Measurements from ENCODE around the gene SAMHD1. TPM values are rescaled to one million over a fixed set of nuclear protein-coding genes. Genes with fewer than 3 reads are reported as not detected.
"Not testable (repeated sequence)": the region's sequence is repeated elsewhere in the genome, so short reads cannot be mapped to it uniquely, and the experiment has no call there.

SAMHD1 gene
- total RNA-seq, 2 donors from 2014 or later = 24.0 to 35.6 TPM

DNA sequence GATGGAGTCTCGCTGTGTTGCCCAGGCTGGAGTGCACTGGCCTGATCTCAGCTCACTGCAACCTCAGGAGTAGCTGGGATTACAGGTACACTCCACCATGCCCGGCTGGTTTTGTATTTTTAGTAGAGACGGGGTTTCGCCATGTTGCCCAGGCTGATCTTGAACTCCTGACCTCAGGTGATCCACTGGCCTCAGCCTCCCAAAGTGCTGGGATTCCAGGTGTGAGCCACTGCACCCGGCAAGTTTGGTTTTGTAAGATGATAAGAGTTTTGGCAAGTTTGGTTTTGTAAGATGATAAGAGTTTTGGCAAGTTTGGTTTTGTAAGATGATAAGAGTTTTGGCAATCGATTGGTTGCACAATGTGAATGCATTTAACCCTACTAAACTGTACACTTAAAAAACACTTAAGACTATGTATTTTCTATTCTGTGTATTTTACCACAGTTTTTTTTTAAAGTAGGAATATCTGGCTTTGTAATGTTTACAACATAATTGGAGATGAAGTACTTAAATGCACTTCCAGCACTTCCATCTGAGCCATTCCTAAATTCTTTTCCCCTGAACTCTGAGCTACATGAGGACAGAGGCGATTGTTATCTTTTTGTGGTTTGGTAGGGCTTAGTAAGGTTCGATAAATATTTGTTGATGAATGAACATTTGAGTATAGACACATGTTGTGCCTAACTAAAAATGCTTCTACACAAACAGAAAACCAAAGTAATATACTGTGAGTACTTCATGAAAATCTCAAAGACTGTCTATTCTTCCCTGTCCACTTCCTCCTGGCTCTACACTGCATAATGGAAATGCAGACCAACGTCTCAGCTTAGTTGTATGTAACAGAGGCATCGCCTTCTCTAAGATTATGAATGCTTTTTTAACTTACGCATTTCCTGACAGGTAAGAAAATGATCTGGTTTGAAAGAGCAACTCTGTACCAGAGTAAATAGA lies 18.8 kb downstream of the SAMHD1 start:
- no peak overlapping the region for H3K4me3 ChIP-seq
- DNase-seq = no peak
- H3K36me3 ChIP-seq = no peaks in the 10 kb centered on the region
- no peaks in the 10 kb centered on the region for H3K27me3 ChIP-seq
- no peaks in the 10 kb centered on the region for H3K4me1 ChIP-seq
- TF ChIP-seq CTCF (IDR thresholded peaks at IDR 0.05) = no peak
- H3K9me3 ChIP-seq = no peaks in the 10 kb centered on the region
- intact Hi-C loops (cut with DNase I) = no loop called here
- H3K27ac ChIP-seq = no peak overlapping the region
- no peak overlapping the region for H3K9ac ChIP-seq (ENCODE audit: low read depth in 2 of 2, low read length in 2 of 2)

DNA sequence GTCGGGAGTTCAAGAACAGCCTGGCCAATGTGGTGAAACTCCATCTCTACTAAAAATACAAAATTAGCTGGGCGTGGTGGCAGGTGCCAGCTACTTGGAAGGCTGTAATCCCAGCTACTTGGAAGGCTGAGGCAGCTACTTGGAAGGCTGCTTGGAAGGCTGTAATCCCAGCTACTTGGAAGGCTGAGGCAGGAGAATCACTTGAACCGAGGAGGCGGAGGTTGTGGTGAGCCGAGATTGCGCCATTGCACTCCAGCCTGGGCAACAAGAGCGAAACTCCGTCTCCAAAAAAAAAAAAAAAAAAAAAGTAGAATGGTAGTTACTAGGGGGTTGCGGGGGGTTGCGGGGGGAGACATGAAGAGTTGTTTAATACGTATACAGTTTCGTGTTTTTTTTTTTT lies 19.4 kb downstream of the SAMHD1 start:
- H3K4me1 ChIP-seq; H3K27ac ChIP-seq; H3K9ac ChIP-seq (ENCODE audit: low read depth in 2 of 2, low read length in 2 of 2); H3K4me3 ChIP-seq; H3K36me3 ChIP-seq; H3K27me3 ChIP-seq; DNase-seq; H3K9me3 ChIP-seq; intact Hi-C loops (cut with DNase I): not testable (repeated sequence)

DNA sequence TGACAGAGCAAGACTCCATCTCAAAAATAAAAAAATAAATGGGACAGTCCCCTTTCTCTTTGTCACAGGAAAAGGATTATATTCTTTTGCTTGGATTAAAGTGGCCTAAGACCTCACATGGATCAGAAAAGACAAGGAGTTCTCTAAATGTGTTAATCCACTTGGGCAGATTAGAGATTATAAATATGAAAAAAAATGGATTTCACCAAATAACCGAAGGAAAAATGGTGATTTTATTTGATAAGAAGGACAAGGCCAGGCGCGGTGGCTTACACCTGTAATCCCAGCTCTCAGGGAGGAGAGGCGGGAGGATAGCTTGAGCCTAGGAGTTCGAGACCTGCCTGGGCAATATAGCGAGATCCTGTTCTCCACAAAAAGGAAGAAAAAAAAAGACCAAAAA lies 21.8 kb downstream of the SAMHD1 start:
- intact Hi-C loops (cut with DNase I) = no loop called here
- TF ChIP-seq CTCF (IDR thresholded peaks at IDR 0.05) = no peak
- Histone ChIP-seq H3K4me3 (no peak overlapping the region), H3K36me3 (no peaks in the 10 kb centered on the region), H3K27ac (no peak overlapping the region), H3K4me1 (no peaks in the 10 kb centered on the region), H3K9ac (ENCODE audit: low read depth in 2 of 2, low read length in 2 of 2) (no peak overlapping the region), H3K9me3 (no peaks in the 10 kb centered on the region), H3K27me3 (no peaks in the 10 kb centered on the region)
- no peak for DNase-seq

- TF ChIP-seq CTCF (IDR thresholded peaks at IDR 0.05) = no peak
- no peaks in the 10 kb centered on the region for H3K36me3 ChIP-seq
These were observed 22.2 kb downstream of the SAMHD1 start for GRCh38 chr20:36929290-36929689.

GRCh38 chr20:36927704-36928103 lies 23.8 kb downstream of the SAMHD1 start:
- Histone ChIP-seq H3K4me3 (no peak overlapping the region), H3K9me3 (no peaks in the 10 kb centered on the region), H3K27me3 (no peaks in the 10 kb centered on the region), H3K27ac (no peak overlapping the region), H3K36me3 (no peaks in the 10 kb centered on the region), H3K4me1 (no peaks in the 10 kb centered on the region), H3K9ac (ENCODE audit: low read depth in 2 of 2, low read length in 2 of 2) (no peak overlapping the region)
- no peak for TF ChIP-seq CTCF (IDR thresholded peaks at IDR 0.05)
- DNase-seq = no peak
- intact Hi-C loops (cut with DNase I) = no loop called here

More at GRCh38 chr20:36929290-36929689, 22.2 kb downstream of the SAMHD1 start:
- H3K27ac ChIP-seq = no peak overlapping the region
- H3K27me3 ChIP-seq = no peaks in the 10 kb centered on the region
- H3K9me3 ChIP-seq = no peaks in the 10 kb centered on the region
- H3K4me3 ChIP-seq = no peak overlapping the region
- H3K9ac ChIP-seq (ENCODE audit: low read depth in 2 of 2, low read length in 2 of 2) = no peak overlapping the region
- no peaks in the 10 kb centered on the region for H3K4me1 ChIP-seq
- intact Hi-C loops (cut with DNase I) = no loop called here
- no peak for DNase-seq

DNA sequence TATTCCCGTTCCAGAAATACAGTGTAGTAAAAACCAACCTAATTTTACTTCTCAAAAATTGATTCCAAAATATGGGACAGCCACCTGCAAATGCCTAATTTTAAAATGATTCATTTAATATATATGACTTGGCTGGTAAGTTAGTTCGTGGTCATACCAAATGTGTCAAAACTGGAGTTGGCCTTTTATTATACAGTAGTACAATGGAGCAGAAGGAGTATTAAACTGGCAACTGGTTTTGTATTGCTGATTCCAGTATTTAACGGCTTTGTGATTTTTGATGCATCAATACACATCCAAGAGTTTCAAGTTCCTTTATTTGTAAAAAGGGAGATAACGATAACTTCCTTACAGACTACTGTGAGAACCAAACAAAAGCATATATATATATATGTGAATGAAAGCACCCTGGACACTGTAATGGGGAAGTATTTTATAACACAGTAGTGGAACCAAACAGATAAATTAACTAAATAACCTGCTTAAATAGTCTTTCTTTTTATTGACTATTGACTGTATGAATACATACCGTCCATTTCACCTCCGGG lies 24.8 kb downstream of the SAMHD1 start:
- H3K9ac ChIP-seq (ENCODE audit: low read depth in 2 of 2, low read length in 2 of 2) = no peak overlapping the region
- H3K27ac ChIP-seq = no peak overlapping the region
- H3K36me3 ChIP-seq = no peaks in the 10 kb centered on the region
- intact Hi-C loops (cut with DNase I) = no loop called here
- no peaks in the 10 kb centered on the region for H3K27me3 ChIP-seq
- no peaks in the 10 kb centered on the region for H3K9me3 ChIP-seq
- no peak overlapping the region for H3K4me3 ChIP-seq
- DNase-seq = no peak
- H3K4me1 ChIP-seq = no peaks in the 10 kb centered on the region
- no peak for TF ChIP-seq CTCF (IDR thresholded peaks at IDR 0.05)
